HL-60 (cell line): ENCODE results near the gene TUT1.

Experiments used
- GABPA ChIP-seq: IDR thresholded peaks from 2 replicates; pipeline ENCODE4 v1.6.1; 2012; ENCODE audit warnings: low read depth
- POLR2AphosphoS5 ChIP-seq: IDR thresholded peaks from 2 replicates; pipeline ENCODE4 v1.6.1; 2012; ENCODE audit warnings: low read depth
- SPI1 ChIP-seq: IDR thresholded peaks from 2 replicates; pipeline ENCODE4 v1.6.1; 2012; ENCODE audit warnings: low read depth, mild to moderate bottlenecking, borderline replicate concordance
- TF ChIP-seq, protein P1 (sequence below): IDR thresholded peaks from one replicate; pipeline ENCODE4 v1.5.1; 2011; ENCODE audit warnings: low read length, control low read depth, inconsistent platforms; ENCODE audit not compliant: insufficient read depth

GRCh38 chr11:62612366-62613290 lies 21.3 kb upstream of the TUT1 start, which contains the start of the genes EML3 and ROM1:
- TF ChIP-seq, protein P1, sequence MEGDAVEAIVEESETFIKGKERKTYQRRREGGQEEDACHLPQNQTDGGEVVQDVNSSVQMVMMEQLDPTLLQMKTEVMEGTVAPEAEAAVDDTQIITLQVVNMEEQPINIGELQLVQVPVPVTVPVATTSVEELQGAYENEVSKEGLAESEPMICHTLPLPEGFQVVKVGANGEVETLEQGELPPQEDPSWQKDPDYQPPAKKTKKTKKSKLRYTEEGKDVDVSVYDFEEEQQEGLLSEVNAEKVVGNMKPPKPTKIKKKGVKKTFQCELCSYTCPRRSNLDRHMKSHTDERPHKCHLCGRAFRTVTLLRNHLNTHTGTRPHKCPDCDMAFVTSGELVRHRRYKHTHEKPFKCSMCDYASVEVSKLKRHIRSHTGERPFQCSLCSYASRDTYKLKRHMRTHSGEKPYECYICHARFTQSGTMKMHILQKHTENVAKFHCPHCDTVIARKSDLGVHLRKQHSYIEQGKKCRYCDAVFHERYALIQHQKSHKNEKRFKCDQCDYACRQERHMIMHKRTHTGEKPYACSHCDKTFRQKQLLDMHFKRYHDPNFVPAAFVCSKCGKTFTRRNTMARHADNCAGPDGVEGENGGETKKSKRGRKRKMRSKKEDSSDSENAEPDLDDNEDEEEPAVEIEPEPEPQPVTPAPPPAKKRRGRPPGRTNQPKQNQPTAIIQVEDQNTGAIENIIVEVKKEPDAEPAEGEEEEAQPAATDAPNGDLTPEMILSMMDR, result peak; percentile 67
- TF ChIP-seq SPI1, result peak; percentile 12; the same call in 1 of the 2 replicates
- no peak for TF ChIP-seq GABPA
- TF ChIP-seq POLR2AphosphoS5, result no peak
